Limb (tissue), 2 donors: ENCODE results near the gene DCK.

Experiments used
- DNase-seq, 2 donors: peaks; one replicate each; pipeline ENCODE4 v3.0.0-alpha.2; 2016; ENCODE audit errors: extremely low spot score in 2 of 2

Gene DCK

GRCh38 chr4:71062436-71062835 lies 69.0 kb downstream of the DCK start:
- DNase-seq, result no peak

- no peak for DNase-seq
These were observed 70.3 kb downstream of the DCK start for GRCh38 chr4:71063711-71064110.

GRCh38 chr4:71064521-71064920 lies 71.1 kb downstream of the DCK start:
- DNase-seq, result no peak

- no peak for DNase-seq
These were observed 72.6 kb downstream of the DCK start for GRCh38 chr4:71065991-71066510.

GRCh38 chr4:71066737-71067716 lies 73.6 kb downstream of the DCK start:
- DNase-seq, result no peak

- DNase-seq, result no peak
These were observed 75.6 kb downstream of the DCK start for GRCh38 chr4:71069063-71069462.

GRCh38 chr4:71070015-71070414 lies 76.6 kb downstream of the DCK start:
- DNase-seq, result no peak

GRCh38 chr4:71074452-71075299 lies 81.2 kb downstream of the DCK start:
- no peak for DNase-seq
